HG03378 (cell line): ENCODE results near the gene INAFM2.

Source experiments
- ATAC-seq: cut with Tn5 transposase; IDR thresholded peaks from one replicate; pipeline ENCODE4 v1.9.1; 2021; ENCODE audit warnings: mild to moderate bottlenecking, moderate library complexity; ENCODE audit not compliant: unreplicated experiment

The INAFM2 gene

GRCh38 chr15:40305281-40305680 is 18.2 kb upstream of the INAFM2 start:
- ATAC-seq = no peak

DNA sequence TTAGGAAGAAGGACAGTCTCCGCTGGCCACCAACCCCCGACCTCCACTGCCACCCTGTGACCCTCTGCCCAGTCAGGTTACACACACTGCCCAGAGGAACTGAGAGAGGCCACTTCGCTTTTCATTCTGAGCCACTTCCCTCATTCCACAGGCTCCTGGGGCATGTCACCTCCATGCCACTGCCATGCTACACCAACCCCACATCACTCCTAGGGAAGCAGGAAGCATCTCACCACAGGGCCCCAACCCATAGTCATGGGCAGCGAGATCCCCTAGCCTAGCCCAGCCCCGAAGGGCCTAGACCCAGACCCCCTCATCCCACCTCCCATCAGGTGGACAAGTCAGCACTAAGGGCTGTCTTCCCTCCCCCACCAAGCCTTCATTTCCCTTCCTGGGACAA is 17.1 kb upstream of the INAFM2 start:
- no peak for ATAC-seq

GRCh38 chr15:40306908-40307307 is 16.6 kb upstream of the INAFM2 start:
- ATAC-seq = no peak

DNA sequence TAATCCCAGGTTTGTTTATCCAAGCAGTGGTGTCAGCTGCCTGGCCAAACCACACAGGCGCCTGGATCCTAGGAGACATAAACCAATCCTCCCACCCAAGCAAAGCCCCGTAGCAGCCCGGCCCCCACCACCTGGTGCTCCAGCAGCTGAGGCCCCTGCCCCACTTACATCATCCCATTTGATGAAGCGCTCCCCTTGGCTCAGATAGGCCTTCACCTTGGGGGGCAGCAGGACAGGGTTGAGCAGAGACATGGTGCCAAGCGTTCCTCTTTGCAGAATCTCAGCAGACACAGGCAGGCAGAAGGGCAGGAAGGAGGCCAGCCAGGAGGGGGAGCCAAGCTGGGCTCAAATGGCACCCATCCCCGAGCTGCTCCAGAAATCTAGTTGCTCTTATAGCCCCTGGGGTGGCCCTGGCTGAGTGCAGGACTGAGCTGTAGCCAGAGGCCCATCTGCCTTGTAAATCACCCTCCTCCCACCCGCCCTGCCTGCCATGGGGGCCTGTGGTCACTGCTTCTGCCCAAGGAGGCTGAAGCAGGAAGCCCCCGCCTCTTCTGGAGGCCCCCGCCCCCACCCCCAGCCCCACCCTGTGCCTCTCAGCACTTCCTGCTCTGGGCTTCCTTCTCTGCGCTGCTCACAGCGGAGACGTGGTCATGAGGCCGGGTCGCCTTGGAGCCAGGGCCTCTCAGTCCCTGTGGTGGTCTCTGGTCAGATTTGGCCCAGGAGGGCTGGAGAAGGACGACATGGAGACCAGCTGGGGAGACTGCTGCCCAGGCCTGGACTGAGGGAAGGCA is 15.9 kb upstream of the INAFM2 start, which contains the start of gene PLCB2:
TSS of gene PLCB2 (minus strand) at position 515 of the 791 bp plus-strand sequence. CDS start at position 252, 263 bp downstream.
- ATAC-seq = peak; percentile 48

DNA sequence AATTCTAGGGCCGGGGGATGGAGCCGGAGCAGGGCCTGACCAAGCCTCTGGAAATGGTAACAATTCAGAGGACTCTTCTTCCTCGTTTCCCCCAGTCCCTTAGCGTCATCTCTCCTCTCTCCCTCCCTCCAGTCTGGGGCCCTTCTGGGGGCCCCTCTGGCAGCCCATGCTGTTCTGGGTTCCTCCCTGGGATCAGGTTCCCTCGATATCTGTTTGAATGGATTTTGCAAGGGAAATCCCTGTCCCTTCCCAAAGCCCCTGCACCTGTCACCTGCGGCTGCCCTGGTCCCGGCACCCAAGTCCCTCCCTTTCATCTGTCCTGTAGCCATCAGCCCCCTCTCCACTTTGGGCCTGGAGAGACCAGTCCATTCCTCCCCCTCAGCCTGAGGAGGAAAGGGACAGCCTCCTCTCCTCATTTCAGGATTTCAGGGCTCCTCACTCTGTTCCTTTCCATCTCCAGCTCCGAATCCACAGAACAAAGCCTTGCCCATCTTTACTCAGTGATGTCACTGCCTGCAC is 14.1 kb upstream of the INAFM2 start:
- no peak for ATAC-seq

DNA sequence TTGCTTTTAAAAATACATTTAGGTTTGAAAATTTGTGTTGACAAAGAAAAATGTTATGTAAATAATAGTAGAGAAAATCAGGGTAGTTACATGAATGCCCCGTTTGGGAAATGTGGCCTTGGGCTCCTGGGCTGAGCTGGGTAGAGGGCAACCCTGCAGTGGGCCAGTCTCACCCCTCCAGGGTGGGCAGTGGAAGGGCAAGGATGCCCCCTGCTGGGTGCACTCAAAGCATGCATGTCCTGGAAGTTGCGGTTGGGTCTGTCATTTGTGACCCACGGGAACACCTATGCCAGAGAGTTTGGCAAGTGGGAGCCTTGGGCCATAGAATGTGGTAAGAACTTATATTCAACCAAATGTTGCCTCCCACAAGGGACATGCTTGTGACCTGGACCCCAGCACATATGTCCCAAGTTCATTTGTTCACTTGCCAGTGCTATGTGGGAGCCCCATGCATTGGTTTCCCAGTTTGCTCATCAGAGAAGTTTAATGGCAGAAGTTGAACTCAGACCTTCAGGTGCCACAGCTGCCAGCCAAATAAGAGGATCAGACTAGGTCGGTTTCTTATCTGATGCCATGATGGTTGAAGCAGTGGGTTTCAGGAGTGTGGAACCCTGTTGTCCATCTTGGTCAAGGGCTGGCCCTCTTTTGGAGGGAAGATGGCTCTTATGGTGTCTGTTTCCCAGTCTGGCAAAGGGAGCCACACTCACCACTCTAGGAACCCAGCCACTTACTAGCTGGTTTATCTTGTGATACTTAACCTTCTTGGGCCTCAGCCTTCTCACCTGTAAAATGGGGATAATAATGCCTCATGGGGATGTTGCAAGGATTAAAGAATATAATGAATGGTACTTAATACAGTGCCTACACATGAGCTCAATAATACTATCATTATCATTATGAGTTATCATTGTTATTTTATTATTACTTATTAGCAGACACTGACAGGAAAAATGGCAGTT is 13.2 kb upstream of the INAFM2 start:
- ATAC-seq = no peak

- ATAC-seq = no peak
Measured at GRCh38 chr15:40310993-40311392, 12.5 kb upstream of the INAFM2 start.

DNA sequence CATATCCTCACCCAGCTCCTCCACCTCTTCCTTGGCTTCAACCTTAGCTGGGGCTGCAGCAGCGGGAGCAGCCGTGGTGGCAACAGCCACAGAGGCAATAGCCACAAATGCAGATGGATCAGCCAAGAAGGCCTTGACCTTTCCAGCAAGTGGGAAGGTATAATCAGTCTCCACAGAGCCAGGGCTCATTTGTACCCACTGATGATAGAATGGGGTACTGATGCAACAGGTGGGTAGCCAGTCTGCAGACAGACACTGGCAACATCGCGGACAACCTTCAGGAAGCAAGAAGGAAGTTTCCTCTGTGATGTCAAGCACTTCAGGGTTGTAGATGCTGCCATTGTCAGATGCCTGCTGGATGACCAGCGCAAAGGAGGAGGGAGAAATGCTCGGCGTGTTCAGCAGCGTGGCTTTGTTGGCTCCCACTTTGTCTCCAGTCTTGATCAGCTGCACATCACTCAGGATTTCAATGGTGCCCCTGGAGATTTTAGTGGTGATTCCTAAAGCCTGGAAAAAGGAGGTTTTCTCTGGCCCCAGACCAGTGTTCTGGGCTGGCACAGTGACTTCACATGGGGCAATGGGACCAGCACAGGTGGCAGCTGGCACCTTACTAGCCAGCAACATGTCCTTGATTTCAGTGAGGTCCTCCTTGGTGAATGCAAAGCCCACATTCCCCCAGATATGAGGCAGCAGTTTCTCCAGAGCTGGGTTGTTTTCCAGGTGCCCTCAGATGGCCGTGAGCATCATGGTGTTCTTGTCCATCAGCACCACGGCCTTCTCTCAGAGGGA is 10.9 kb upstream of the INAFM2 start:
- ATAC-seq = no peak

DNA sequence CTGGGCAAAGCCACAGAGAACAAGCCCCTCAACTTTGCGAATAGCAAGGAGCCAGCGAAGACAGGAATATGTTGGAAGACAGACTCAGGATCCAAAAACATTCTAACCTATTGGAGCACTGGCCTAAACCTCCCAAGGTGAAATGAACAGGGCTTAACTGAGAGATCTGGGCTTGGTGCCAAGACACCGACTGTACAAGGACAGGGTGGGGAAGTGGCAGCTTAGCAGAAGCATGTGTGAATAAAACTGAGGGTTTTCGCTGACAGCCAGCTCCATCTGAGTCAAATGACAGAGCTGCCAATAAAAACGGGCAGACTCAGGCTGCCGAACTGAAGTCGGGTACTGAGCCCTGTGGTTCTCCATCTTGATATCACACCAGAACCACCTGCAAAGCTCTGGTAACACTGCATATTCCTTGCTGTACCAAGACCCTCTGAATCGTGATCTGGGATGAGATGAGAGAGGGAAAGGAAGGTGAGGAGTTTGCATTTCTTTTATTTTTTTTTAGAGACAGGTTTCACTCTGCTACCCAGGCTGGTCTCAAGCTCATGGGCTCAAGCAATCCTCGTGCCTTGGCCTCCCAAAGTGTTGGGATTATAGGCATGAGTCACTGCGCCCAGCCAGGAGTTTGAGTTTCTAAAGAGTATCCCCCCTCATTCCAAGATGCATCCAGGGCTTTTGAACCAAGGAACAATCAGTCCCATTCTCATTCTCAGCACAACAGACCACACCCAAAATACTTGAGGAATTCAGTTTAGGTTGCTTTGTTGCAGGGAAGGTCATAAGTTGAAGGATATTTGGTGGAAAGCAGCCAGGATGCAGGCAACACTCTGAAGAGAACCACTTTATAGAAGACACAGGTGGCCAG is 9.7 kb upstream of the INAFM2 start:
- no peak for ATAC-seq

DNA sequence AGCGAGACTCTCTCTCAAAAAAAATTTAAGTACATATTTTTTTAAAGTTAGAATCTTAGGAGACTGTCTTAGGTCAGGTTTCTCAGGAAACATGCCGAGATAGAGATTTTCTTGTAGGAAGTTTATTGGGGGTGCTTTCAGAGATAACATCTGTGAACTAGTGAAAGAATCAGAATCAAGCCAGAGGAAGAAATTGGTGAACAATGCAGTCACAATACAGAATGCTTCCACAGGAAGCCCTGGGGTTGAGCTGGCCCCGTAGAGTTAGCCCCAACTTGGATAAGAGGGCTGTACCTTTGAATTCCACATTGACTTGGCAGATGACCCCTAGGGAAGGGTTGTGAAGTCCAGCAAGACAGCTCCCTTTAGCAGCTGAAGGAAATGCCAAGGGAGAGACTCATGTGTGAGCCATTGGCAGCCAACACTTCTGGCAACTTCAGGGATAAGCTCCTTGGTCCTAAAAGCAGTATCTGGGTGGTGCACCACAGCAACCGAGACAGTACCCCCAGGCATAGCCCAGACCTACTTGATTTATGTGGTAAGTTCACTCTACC is 8.7 kb upstream of the INAFM2 start:
- ATAC-seq = no peak

DNA sequence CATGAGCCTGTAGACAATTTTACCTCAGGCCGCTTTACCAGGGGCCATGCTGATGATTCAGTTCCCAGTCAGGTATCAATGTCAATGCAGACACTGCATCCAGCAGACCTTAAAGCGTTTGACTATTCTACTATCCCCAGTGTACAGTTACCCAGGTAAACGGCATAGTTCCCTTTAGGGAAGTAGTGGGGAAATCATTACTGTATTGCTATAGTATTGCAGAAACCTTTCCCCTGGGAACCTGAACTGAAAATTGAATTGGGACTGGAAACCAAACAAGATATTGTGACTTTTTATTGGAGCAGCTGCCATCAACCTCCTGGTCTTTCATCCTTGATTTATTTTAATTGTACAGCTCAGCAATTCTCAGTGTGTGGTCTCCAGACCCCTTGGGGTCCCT is 6.6 kb upstream of the INAFM2 start:
- ATAC-seq = no peak

- ATAC-seq = no peak
Measured at GRCh38 chr15:40317580-40317979, 5.9 kb upstream of the INAFM2 start.

GRCh38 chr15:40320409-40320808 is 3.1 kb upstream of the INAFM2 start:
- no peak for ATAC-seq

DNA sequence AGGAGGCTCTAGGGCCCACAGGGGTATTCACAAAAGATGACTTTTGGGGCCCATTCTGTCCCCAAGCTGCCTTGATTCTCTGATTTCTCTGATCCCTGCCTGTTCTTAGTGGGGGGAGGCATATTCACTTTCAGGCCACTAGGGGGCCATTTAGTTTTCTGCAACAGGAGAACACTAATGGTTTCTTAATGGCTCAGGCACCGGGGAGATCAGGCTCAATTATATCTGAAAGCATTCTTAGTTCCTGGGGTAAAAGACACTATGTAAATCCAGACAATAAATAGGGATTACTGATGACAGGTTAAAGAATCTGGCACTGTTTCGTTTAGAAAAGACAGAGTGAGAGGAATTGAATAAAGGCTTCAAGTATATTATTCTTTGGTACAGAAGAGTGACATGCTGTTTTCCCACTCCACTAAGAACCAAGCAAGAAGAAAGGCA is 2.5 kb upstream of the INAFM2 start:
- no peak for ATAC-seq

DNA sequence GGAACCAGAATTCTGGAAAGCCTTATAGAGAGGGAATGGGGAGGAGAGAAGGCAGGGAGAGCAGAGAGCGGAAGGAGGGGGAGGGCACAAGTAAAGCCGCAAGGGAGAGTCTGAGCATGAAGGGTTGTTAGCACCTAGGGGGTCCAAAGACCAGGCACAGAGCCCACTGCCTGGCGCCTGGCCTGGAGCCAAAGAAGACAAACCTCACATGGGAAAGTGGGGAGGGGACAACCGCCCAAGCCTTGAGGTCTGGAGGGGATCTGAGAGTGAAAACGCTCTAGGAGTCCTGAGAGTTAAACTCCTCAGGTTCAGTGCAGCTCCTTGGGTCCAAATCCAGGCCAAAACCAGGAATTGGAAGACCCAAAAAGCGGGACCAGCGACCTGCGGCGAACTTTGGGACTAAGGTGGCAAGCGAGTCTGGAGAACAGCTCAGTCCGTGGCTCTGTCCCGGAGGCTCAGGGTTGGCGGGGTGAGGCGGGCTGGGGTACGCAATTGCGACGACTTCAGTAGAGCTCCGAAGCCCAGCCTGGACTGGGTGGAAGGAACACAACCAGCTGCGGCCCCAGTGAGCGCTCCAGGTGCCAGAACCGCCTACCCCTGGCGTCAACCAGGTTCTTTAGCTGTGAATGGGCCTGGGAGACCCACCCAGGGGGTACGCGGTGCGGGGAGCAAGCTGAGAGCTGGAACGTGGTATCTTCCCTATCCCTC is 807 bp upstream of the INAFM2 start:
- no peak for ATAC-seq

DNA sequence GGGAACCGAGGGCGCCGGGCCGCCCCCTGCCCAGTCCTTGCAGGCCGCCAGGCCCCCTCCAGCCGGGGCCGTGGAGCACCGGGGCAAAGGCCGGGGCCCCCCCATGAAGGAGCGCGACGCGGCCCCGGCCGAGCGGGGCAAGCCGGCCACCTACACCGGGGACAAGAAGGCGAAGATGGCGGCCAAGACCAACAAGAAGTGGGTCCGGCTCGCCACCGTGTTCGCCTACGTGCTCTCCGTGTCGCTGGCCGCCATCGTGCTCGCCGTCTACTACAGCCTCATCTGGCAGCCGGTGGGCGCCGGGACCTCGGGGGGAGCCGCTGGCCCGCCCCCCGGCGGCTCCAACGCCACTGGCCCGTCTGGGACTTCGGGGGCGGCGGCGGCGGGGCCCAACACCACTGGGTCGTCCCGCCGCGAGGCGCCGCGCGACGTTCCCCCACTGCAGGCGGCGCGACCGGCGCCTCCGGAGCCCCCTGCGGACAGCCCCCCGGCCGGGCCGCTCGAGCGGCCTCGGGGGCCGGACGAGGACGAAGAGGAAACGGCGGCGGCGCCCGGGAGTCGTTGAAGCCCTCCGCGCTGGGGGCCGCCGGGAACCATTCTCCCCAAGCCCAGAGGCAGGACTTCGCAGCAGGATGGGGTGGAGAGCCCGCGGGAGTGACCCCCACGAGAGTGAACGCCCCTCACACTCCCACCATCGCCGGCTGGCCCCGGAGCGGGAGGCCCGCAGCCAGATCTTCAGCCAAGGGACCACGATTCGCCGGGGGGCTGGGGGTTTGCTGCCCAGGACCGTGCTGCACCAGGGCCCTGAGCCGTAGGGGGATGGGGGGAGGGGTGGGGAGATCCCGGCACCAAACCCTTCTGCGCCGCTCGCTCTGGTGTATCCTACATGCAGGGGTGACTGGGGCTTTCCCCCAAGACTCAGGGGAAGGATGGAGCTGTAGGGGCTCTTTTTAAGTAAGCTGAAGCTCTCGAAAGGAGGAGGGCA is 753 bp downstream of the INAFM2 start:
- ATAC-seq = no peak

DNA sequence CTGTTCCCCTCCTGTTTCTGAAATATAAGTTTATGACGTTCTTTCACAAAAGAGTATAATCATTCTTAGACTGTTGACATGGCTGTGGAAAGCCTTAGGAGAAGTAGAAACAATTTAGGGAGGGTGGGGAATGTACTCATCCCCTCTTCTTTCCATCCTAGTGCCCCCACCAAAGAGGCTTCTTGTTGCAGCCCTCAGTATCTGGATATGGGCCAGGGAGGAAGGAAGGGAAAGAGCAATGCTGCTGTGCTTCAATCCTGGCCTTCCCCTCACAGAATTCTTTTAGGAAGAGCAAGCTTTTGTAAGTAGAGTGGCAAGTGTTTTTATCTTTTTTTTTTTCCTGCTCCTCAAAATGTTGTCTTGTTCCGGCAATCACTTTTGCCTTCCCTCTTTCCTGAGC is 1.7 kb downstream of the INAFM2 start:
- no peak for ATAC-seq

DNA sequence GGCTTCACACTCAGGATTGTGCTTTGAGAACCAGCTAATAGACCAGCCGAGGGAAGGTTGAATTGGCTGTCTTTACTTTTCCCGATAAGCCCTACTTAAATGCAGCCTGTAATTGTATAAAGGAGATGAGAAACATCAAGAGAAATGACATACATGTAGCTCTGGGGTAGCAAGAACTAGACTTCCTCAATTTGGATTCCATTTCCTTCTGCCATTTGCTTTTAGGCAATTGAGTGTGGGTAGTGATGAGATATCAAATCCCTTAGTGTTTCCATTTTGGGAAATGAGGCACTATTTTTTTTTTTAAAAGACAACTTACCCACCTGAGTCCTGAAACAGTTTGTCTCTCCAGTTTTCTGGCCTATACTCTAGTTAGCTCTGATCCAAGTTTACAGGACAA is 2.2 kb downstream of the INAFM2 start:
- ATAC-seq = no peak
